NT2/D1 (cell line): ENCODE measurements around the gene TTPAL.

Experiments
- SUZ12 ChIP-seq: IDR thresholded peaks from 2 replicates; pipeline ENCODE4 v1.6.1; 2011; ENCODE audit not compliant: insufficient read length, insufficient read depth; ENCODE audit errors: extremely low read depth
- YY1 ChIP-seq: IDR thresholded peaks from 2 replicates; pipeline ENCODE4 v1.6.1; 2011; ENCODE audit not compliant: insufficient read length, insufficient read depth
- ZNF274 ChIP-seq: IDR thresholded peaks from 2 replicates; pipeline ENCODE4 v1.6.1; 2011; ENCODE audit warnings: mild to moderate bottlenecking, low read depth, low read length

DNA sequence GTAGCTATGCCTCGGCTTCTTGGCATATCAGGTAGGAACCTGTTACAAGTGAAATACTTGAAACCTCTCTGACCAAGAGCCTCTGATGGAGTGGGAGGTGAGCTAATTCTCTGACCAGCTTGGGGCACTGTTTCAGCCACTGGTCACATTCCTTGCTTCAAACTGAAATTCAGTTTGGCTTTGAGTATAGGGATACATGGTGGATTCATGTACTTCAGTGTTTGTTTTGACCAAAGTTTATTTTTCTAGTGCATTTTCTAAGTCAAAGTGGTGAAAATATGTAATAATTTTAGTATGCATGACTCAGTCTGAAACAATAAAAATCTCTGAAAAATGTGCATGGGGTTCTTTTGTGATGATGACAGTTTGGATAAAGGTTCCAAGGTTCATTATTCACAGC, 18.6 kb downstream of the TTPAL start:
- TF ChIP-seq SUZ12 (no peak), YY1 (no peak), ZNF274 (no peak)
